NCI-H1105 treated with DMSO at 0.1 percent for 48 hours (cell line): ENCODE data around the gene PNMT.
"Not testable (repeated sequence)": the region's sequence is repeated elsewhere in the genome, so short reads cannot be mapped to it uniquely, and the experiment has no call there.

ENCODE experiments used
- DNase-seq: peaks from one replicate; lab custom pipeline; 2025; lab: John Stamatoyannopoulos, UW

PNMT gene

GRCh38 chr17:39709319-39709997, 41.2 kb downstream of the PNMT start:
- no peak for DNase-seq

DNA sequence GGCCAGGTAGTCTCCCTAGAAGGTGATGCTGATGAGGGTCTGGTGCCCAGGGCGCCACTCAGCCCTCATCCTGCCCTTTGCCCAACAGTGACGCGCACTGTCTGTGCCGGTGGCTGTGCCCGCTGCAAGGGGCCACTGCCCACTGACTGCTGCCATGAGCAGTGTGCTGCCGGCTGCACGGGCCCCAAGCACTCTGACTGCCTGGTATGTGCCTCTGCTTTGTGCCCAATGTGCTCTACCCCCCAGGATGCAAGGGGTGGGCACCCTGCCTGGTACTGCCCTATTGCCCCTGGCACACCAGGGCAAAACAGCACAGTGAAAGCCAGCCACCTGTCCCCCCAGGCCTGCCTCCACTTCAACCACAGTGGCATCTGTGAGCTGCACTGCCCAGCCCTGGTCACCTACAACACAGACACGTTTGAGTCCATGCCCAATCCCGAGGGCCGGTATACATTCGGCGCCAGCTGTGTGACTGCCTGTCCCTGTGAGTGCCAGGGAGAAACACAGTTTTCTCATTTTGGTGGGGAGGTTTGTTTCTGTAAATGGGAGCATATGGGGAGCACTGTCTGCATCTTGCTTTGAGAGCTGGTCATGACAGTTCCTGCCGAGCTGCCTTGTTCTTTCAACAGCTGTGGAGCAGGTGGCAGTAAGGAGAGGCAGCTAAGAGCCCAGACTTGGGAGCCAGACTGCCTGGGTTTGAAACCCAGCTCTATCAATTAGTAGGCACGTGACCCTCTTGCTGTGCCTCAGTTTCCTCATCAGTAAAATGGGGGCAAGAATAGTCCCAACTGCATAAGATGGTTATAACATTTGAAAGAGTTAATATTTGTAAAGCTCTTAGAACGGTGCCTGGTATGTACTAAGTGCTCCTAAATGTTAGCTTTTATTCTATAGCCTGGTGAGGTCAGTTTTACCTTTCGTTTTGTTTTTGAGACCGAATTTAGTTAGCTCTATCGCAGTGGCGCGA, 42.0 kb downstream of the PNMT start:
- no peak for DNase-seq

GRCh38 chr17:39711071-39711470, 42.8 kb downstream of the PNMT start:
- DNase-seq, result not testable (repeated sequence)

- no peak for DNase-seq
These were observed 43.6 kb downstream of the PNMT start for GRCh38 chr17:39711851-39712250.

DNA sequence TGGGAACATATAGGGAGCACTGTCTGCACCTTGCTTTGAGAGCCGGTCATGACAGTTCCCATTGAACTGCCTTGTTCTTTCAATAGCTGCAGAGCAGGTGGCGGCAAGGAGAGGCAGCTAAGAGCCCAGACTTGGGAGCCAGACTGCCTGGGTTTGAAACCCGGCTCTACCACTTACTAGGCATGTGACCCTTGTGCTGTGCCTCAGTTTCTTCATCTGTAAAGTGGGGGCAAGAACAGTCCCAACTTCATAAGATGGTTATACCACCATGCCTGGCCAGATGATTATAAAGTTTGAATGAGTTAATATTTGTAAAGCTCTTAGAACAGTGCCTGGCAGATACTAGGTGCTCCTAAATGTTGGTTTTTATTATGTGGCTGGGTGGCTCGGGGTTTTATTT, 46.0 kb downstream of the PNMT start:
- DNase-seq, result no peak

DNA sequence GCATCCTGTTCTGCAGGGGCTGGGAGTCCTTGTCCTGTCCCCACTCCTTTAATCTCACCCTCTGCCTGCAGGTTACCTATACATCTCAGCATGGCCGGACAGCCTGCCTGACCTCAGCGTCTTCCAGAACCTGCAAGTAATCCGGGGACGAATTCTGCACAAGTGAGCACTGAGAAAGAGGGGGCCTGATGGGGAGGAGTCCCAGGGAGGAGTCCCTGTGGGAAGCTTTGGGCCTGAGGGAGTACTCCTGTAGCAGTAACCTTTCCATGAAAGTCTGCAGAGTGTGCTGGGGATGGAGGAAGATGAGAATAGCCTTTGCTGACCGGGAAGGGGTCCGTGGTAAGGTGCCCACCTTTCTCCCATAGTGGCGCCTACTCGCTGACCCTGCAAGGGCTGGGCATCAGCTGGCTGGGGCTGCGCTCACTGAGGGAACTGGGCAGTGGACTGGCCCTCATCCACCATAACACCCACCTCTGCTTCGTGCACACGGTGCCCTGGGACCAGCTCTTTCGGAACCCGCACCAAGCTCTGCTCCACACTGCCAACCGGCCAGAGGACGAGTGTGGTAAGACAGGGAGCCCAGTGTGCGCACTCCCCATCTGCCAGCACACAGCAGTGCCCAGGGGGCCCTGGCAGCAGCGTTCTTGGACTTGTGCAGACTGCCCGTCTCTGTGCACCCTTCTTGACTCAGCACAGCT, 47.3 kb downstream of the PNMT start:
- DNase-seq, result no peak

- DNase-seq, result no peak
These were observed 48.0 kb downstream of the PNMT start for GRCh38 chr17:39716073-39716818.

GRCh38 chr17:39716879-39717536, 48.8 kb downstream of the PNMT start:
- no peak for DNase-seq

DNA sequence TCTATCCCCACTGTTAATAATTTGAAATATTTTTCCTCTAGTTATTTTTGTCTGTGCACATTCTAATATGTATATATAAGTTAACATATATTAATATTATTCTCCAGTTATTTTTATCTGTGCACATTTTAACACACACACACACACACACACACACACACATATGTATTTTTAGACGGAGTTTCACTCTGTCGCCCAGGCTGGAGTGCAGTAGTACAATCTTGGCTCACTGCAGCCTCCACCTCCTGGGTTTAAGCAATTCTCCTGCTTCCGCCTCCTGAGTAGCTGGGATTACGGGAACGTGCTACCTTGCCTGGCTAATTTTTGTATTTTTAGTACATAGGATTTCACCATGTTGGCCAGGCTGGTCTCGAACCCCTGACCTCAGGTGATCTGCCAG, 49.4 kb downstream of the PNMT start:
- no peak for DNase-seq

- no peak for DNase-seq
These were observed 51.5 kb downstream of the PNMT start for GRCh38 chr17:39719563-39720355.
